ENCODE data around the gene NCLN. TPM values are rescaled to one million over a fixed set of nuclear protein-coding genes. Genes with fewer than 3 reads are reported as not detected.
"Not testable (repeated sequence)": the region's sequence is repeated elsewhere in the genome, so short reads cannot be mapped to it uniquely, and the experiment has no call there.

The NCLN gene
- total RNA-seq, 1 donor from 2014 or later, result 37.5 TPM

DNA sequence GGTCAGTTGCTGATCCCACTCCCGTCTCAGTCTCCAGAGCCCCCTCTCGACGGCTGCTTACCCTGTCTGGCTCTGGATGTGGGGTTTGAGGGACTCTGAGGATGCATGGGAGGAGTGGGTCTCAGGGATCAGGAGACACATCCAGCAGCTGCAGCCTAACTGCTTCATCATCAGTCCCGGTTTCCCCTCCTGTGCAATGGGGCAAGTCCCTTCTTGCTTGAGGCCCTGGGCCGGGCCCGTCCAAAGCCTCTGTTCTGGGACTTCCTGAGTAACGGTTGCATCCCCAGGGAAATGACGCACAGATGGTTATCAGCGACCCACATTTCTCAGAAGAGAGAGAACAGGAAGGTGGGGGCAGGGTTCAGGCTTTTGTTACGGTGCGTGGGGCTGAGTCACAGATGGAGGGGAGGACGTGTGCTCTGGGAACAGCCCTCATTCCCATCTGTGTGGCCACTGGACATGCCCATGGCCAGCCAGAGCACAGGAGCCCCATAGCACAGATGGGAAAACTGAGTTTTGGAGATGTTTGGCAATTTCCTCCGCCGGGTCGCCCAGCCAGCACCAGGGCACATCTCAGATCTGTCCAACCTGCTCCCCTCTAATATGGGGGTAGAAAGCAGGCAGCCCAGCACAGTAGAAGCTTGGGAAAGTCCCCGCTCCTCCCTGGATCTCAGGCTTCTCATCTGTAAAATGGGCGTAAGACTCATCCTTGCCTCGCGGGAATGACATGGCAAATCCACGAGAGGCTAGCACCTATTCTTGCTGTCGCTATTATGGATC is 30.6 kb upstream of the NCLN start:
- peak; percentile 80 for ATAC-seq

GRCh38 chr19:3157096-3157845 is 28.5 kb upstream of the NCLN start:
- no peak for ATAC-seq

- no peak for ATAC-seq
Observed at GRCh38 chr19:3159565-3159964, 26.2 kb upstream of the NCLN start.

DNA sequence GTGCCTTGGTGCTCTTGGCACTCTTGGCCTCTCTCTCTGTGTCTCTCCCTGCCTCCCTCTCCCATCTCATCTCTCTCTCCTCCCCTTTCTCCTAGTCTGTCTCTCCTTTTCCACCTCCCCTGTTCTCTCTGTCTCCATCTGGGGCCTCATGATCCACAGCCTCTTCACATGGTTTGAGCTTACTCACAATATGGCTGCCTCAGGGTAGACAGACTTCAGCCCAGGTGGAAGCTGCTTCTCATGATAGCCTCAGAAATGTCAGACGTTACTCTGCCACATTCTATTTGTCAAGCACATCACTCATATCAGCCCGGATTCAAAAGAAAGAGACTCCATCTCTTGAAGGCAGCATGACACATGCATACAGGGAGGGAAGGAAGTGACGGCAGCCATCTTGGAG is 25.5 kb upstream of the NCLN start:
- ATAC-seq, result no peak

- ATAC-seq, result peak; percentile 54
Observed at GRCh38 chr19:3161453-3161852, 24.3 kb upstream of the NCLN start.

- peak; percentile 10 for ATAC-seq
Observed at GRCh38 chr19:3162418-3163229, 23.1 kb upstream of the NCLN start.

DNA sequence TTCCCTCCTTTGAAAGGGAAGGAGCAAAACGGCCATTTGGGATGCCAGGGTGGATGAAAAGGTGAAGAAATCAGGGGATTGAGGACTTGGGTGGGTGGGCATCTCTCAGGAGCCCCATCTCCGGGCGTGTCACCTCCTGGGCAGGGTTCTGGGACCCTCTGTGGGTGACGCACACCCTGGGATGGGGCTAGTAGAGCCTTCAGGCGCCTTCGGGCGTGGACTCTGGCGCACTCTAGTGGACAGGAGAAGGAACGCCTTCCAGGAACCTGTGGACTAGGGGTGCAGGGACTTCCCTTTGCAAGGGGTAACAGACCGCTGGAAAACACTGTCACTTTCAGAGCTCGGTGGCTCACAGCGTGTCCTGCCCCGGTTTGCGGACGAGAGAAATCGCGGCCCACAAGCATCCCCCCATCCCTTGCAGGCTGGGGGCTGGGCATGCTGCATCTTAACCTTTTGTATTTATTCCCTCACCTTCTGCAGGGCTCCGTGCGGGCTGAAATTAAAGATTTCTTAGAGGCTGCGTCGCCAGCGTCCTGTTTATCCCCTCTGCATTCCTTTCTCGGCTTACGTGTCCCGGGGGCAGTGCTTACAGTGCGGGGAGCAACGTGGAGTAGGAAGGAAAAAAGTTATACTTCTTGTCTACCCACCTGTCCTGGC is 22.4 kb upstream of the NCLN start:
- peak; percentile 77 for ATAC-seq

DNA sequence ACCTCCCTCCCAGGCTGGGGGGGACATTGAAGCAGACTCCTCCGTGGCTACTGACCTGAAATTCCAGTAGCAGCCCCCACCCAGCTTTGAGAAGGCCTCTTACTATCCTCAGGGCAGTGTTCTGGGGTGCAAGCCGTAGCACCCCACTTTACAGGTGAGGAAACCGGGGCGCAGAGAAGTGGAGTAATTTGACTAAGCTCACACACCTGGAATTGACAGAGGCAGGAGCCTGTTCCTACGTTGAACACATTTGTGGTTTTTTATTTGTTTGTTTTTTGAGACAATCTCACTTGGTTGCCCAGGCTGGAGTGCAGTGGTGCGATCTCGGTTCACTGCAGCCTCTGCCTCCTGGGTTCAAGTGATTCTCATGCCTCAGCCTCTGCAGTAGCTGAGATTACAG is 21.8 kb upstream of the NCLN start:
- ATAC-seq, result no peak

DNA sequence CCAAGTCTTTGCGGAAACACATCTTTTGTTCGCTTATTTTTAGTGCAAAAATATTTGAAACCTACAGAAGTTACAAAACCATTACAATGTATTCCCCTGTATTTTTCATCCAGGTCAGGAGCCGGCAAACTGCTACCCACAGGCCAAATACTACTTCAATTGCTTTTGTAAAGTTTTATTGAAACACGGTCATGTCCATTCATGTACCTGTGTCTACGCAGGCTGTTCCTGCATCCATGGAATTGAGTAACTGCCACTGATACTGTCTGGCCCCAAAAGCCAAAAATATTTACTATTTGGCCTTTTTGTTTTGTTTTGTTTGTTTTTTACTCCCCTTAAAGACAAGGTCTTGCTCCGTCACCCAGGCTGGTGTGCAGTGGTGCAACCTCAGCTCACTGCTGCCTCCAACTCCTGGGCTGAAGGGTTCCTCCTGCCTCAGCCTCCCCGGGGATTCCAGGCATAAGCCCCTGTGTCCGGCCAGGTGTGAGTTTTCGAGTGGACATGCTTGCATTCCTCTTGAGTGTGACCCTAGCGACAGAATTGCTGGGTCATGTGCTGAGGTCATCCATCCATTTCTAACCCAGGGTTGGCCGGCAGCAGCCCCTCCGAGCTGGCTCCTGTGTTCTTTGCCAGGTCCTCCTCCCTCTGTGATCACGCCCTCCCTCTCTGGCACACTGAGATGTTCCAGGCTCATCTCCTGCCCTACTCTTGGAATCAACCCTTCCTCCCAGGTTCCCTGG is 18.0 kb upstream of the NCLN start:
- no peak for ATAC-seq

GRCh38 chr19:3171894-3172672 is 13.6 kb upstream of the NCLN start:
- peak; percentile 84 for ATAC-seq

- ATAC-seq, result not testable (repeated sequence)
Observed at GRCh38 chr19:3172673-3173000, 13.1 kb upstream of the NCLN start.

DNA sequence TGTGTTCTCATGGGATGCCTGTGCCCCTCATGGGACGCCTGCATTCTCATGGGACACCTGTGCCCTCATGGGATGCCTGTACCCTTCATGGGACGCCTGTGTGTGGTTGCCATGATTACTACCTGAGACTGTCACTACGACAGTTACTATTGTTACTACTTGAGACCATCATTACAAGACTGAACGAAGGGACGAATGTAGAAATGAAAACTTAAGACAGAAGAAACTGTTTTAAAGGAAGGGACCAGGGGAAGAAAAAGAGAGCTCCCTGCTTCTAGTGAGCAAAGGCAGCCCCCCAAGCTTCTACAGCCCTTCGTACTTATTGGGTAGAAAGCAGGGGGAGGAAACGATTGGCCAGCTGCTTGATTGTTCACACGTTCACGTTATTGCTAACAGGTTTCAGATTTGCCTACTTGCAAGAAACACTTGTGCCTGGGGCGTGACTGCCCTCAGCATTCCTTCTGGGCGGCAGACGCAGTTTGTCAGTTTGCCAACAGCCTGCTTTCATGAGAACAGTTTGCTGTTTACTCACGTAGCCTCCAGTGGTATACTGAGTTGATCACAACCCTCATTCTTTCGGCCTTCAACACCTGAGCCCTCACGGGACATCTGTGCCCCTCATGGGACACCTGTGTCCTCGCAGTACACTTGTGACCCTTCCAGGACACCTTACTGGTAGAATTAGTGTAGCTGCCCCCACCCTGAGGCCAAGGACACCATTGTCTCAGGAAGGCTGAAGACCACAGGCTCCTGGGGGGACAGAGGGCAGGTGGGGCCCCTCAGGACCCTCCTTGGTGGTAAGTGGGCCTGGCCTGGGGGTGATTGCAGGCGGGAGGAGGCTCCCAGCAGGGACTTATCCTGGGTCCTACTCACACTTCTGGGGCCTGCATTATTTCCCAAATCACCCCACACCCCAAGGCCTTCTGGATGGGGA is 9.7 kb upstream of the NCLN start:
- ATAC-seq, result peak; percentile 6

GRCh38 chr19:3176715-3177501 is 8.8 kb upstream of the NCLN start:
- ATAC-seq, result peak; percentile 84

DNA sequence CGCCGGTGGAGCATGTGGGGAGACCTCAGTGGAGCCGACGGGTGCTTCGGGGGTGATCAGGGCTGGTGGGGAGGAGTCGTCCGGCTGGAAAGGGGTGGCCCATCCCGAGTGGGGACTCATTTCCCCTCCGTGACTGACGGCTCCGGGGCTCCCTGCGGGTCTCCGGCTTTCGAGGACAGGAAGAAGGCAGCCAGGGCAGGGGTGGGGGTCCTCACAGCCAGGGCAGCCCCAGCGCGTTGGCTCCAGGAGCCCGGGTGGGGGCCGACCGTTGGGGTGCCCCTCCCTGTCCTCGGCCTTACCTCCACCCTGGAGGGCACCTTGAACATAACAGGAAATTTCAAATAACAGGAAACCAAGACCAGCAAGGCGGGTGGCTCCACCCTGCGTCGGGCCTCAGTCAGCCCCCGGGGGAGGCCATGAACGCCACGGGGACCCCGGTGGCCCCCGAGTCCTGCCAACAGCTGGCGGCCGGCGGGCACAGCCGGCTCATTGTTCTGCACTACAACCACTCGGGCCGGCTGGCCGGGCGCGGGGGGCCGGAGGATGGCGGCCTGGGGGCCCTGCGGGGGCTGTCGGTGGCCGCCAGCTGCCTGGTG is 7.3 kb upstream of the NCLN start, which contains the start of gene S1PR4:
Gene S1PR4, plus strand, starts transcription at position 393 of the 596 bp plus-strand sequence. Its CDS starts 24 bp downstream, at position 417.
- ATAC-seq, result peak; percentile 42

DNA sequence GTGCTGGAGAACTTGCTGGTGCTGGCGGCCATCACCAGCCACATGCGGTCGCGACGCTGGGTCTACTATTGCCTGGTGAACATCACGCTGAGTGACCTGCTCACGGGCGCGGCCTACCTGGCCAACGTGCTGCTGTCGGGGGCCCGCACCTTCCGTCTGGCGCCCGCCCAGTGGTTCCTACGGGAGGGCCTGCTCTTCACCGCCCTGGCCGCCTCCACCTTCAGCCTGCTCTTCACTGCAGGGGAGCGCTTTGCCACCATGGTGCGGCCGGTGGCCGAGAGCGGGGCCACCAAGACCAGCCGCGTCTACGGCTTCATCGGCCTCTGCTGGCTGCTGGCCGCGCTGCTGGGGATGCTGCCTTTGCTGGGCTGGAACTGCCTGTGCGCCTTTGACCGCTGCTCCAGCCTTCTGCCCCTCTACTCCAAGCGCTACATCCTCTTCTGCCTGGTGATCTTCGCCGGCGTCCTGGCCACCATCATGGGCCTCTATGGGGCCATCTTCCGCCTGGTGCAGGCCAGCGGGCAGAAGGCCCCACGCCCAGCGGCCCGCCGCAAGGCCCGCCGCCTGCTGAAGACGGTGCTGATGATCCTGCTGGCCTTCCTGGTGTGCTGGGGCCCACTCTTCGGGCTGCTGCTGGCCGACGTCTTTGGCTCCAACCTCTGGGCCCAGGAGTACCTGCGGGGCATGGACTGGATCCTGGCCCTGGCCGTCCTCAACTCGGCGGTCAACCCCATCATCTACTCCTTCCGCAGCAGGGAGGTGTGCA is 6.6 kb upstream of the NCLN start:
- peak; percentile 4 for ATAC-seq

DNA sequence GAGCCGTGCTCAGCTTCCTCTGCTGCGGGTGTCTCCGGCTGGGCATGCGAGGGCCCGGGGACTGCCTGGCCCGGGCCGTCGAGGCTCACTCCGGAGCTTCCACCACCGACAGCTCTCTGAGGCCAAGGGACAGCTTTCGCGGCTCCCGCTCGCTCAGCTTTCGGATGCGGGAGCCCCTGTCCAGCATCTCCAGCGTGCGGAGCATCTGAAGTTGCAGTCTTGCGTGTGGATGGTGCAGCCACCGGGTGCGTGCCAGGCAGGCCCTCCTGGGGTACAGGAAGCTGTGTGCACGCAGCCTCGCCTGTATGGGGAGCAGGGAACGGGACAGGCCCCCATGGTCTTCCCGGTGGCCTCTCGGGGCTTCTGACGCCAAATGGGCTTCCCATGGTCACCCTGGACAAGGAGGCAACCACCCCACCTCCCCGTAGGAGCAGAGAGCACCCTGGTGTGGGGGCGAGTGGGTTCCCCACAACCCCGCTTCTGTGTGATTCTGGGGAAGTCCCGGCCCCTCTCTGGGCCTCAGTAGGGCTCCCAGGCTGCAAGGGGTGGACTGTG is 5.9 kb upstream of the NCLN start:
- ATAC-seq, result peak; percentile 1

Data from esophagus mucosa (tissue), 1 donor.